ENCODE results near the gene DCAF11.

DCAF11 gene

DNA sequence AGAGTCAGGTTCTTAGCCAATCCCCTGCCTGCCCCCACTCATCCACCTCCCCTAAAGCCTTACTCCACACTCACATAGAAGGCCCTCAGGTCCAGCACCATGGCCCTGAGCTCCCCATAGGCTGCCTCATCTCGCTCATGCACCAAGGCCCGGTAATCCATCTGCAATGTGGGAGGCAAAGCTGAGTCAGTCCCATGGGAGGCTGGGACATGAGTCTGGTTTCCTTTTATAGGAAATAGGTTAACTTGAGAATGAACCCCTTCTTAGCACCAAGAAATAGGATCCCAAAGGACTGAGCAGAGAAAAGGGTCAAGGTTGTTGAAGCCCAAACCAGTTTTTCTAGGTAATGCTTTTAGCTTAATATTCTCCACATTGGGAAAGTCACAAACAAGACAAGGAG, 28.9 kb downstream of the DCAF11 start:
- DNase-seq = no peak

DNA sequence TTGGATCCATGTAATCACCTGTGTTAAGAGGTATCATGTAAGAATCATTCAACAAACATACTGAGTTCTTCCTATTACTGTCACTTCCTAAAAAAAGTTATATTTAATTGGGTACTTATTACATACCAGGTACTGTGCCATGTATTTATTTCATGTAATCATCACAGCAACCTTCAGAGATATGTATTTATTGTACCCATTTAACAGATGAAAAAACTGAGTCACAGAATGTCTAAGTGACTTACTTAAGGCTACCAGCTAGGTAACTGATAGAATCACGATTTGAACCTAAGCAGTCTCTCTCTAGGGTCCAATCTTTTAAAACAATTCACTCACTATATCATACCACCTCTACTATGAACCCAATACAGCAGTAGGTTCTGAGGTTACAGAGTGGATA, 29.9 kb downstream of the DCAF11 start:
- no peak for DNase-seq

DNA sequence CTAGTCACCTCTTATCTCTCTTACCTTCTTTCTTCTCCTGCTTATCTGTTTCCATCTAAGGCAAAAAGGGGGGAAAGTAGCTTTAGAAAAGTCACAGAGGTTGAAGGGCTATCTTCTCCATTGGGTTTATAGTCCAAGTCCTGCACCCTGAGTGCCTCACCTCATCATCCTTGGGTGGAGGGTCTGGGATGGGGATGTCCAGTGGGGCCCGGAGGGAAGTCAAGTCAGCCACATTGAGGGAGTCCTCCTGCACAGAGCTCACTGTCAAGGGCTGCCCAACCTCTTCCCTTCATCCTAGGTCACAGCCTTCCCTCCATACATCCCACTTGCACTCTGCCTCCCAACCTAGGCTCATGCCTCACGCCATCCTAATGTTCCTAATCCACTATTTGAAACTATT, 30.6 kb downstream of the DCAF11 start:
- no peak for DNase-seq

DNA sequence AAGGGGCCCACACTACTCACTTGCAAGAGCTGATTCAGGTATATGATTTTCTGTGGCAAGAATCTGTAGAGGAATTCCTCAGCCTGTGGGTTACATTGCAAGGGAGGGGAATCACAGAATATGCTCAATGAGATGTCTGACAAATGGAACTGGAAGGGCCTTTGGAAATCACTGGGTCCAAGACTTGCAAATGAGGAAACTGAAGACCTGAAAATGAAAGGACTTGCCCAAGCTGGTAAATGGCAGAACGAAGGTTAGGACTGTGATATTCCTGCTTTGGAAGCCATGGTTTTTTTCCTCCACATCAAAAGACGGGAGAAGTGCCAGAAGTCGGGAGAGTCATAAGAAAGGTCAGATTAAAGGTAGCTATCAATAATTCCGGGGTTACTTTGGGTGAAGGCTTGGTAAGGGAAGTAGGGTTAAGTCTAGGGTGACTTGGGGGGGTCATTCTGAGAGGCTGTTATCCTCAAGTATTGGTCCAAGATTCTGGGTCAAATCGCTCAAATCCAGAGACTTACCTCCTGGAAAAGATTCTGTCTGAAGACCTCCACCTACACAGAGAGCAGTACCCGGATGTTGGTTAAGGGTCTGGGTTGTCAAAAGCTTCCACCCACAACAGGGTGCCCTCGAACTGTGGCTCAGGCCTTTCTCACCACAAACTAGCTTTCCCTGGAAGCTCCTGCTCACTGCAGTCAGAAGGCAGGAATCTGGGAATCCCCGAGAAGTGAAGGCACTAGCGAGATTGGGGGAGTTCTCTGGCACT, 31.3 kb downstream of the DCAF11 start:
- DNase-seq = no peak

DNA sequence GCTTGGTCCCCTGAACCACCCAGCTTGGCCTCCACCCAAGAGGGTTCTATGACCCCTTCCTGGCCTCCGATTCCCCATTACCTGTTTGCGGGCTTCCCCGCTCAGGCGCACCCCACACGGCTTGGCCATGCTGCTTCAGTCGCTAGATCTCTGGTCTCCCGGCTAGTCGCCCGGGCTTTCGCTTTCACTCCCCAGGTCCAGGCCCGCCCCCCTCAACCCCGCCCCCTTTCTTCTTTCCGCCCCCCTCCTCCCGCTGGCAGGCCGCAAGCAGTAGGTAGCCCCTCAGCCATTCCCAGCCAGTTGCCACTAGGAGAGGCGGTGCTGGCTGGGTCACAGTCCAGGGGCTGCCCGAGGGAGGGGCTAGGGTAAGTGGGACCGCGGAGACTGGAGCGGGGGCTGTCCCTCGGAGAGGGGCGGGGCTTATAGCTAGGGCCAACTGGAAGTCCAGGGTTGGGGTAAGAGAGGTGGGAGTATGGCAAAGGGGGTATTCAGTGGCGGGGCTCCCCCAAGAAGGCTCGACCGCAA, 31.9 kb downstream of the DCAF11 start, which contains the start of gene PSME2:
Gene PSME2 (minus strand): TSS at position 158 of the 525 bp plus-strand sequence. CDS start 29 bp downstream, at position 129.
- DNase-seq = peak; percentile 99

DNA sequence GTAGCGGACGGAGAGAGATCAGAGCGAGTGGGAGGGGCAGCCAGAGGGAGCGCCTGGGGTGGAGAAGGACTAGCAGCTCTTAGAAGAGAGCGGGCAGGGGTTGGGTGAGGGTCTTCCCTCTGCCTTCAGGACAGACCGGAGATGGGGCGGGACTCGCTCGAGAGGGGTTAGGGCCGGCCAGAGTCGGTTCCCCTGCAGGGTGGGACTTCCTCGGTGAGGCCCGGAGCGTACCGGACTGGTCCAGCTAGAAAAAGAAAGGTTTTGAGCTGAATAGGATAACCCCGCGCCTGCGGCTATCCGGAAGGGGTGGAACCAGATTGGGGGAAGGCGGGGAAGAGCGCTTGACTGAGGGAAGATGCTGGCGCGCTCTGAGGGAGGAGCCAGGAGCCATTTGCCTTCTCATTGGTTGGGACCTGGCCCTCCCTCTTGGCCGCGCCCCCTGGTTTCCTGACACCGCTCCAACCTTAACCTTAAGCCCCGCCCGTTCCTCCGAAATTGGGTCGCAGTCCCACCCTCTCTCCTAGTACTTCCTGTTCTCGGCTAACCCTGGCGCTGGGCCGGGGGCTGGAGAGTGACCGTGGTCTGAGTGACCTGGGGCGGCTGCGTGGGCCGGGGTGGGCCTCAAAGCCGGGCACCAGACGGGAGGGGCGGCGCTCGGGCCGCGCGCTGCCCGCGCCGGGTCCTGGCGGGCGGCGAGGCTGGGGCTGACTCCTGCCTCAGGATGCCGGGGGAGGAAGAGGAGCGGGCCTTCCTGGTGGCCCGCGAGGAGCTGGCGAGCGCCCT, 32.6 kb downstream of the DCAF11 start, which contains the start of gene RNF31:
Gene RNF31 (plus strand): TSS at position 521 of the 783 bp plus-strand sequence. CDS start 201 bp downstream, at position 722.
- DNase-seq = peak; percentile 98

DNA sequence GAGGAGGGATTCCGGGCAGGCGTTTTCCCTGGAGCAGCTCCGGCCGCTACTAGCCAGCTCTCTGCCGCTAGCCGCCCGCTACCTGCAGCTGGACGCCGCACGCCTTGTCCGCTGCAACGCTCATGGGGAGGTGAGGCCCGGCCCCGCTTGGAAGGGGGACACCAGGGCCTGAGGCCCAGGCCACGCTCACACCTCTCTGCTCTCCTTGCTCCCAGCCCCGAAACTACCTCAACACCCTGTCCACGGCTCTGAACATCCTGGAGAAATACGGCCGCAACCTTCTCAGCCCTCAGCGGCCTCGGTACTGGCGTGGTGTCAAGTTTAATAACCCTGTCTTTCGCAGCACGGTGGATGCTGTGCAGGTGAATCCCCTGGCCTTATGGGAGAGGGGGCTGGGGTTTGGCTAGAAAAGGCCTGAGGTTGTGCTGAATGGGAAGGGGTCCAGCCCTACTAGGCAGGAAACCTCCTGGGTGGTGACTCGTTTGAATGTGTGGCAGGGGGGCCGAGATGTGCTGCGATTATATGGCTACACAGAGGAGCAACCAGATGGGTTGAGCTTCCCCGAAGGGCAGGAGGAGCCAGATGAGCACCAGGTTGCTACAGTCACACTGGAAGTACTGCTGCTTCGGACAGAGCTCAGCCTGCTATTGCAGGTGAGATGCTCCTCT, 33.3 kb downstream of the DCAF11 start:
- no peak for DNase-seq

DNA sequence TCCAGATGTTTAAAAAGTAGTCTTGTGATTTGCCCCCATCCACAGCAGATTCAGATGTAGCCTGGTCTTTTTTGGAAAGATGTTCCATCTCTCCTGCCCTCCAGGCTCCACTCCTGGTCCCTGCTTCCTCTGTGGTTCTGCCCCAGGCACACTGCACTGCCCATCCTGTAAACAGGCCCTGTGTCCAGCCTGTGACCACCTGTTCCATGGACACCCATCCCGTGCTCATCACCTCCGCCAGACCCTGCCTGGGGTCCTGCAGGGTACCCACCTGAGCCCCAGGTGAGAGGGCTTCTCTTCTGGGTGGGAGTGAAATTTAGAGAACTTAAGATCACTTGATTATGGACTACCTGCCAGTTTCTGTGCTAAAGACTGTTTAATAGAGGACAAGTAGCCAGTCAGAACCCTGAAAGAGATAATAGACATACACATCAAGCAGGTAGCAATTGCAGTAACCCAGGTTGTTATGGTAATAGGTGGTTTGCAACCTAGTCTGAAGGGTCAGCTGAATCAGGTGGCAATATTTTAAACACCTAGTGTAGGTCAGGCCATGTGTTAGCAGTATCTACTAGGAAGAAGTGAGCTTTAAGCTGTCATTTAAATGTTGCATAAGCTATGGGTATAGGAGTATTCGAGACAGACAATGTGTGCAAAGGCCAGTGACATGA, 34.9 kb downstream of the DCAF11 start:
- DNase-seq = no peak

DNA sequence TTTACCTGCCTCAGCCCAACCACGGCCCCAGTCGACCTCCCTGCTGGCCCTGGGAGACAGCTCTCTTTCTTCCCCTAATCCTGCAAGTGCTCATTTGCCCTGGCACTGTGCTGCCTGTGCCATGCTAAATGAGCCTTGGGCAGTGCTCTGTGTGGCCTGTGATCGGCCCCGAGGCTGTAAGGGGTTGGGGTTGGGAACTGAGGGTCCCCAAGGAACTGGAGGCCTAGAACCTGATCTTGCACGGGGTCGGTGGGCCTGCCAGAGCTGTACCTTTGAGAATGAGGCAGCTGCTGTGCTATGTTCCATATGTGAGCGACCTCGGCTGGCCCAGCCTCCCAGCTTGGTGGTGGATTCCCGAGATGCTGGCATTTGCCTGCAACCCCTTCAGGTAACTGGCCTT, 35.5 kb downstream of the DCAF11 start:
- DNase-seq = no peak

DNA sequence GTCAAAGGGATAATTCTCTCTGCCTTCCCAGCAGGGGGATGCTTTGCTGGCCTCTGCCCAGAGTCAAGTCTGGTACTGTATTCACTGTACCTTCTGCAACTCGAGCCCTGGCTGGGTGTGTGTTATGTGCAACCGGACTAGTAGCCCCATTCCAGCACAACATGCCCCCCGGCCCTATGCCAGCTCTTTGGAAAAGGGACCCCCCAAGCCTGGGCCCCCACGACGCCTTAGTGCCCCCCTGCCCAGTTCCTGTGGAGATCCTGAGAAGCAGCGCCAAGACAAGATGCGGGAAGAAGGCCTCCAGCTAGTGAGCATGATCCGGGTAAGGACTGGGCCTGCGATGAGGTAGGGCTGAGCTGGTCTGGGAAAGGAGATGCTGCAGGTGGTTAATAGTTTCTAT, 36.0 kb downstream of the DCAF11 start:
- no peak for DNase-seq

DNA sequence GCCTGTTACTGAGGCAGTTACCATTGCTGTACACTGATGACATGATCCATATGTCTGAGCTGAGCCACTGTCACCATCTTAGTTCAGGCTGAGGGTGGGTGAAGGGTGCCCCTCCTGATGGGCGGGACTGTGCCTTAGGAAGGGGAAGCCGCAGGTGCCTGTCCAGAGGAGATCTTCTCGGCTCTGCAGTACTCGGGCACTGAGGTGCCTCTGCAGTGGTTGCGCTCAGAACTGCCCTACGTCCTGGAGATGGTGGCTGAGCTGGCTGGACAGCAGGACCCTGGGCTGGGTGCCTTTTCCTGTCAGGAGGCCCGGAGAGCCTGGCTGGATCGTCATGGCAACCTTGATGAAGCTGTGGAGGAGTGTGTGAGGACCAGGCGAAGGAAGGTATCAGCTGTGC, 36.4 kb downstream of the DCAF11 start:
- no peak for DNase-seq

DNA sequence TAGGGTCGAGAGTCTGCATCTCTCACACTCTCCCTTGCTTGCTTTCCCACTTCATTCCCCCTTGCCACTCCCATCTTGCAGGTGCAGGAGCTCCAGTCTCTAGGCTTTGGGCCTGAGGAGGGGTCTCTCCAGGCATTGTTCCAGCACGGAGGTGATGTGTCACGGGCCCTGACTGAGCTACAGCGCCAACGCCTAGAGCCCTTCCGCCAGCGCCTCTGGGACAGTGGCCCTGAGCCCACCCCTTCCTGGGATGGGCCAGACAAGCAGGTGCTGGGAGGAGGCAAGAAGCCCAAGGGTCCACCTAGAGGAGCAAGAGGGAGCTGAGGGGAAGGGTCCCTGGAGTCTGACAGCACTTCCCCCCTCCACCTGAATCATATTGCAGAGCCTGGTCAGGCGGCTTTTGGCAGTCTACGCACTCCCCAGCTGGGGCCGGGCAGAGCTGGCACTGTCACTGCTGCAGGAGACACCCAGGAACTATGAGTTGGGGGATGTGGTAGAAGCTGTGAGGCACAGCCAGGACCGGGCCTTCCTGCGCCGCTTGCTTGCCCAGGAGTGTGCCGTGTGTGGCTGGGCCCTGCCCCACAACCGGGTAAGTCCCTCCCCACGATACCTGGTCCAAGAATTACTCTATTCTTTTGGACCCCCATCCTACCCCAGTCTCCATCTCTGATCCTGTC, 37.0 kb downstream of the DCAF11 start:
- no peak for DNase-seq

DNA sequence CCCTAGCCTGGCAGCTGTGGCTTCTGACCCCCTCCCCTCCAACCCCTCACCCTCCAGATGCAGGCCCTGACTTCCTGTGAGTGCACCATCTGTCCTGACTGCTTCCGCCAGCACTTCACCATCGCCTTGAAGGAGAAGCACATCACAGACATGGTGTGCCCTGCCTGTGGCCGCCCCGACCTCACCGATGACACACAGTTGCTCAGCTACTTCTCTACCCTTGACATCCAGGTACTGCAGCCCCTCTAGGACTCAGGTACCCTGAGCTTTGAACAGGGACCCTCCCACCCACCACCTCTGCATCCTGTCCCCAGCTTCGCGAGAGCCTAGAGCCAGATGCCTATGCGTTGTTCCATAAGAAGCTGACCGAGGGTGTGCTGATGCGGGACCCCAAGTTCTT, 40.5 kb downstream of the DCAF11 start:
- no peak for DNase-seq

DNA sequence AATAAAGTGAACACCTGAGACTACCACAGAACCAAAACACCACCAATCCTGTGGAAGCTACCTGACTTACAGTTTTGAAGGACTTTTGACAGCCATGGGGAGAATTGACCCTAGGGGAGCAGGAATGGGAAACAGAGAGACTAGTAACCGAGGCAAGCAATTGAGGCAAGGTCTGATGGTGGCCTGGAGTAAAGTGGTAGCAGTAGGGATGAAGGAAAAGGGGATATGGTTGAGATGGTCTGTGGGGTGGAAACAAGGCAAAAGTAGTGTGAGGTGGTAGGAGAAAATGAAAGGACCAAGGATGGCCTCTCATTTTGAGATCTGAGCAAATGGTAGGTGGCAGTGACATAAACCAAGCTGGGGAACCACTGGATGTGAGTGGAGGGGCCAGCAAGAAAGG, 42.3 kb downstream of the DCAF11 start:
- DNase-seq = no peak

DNA sequence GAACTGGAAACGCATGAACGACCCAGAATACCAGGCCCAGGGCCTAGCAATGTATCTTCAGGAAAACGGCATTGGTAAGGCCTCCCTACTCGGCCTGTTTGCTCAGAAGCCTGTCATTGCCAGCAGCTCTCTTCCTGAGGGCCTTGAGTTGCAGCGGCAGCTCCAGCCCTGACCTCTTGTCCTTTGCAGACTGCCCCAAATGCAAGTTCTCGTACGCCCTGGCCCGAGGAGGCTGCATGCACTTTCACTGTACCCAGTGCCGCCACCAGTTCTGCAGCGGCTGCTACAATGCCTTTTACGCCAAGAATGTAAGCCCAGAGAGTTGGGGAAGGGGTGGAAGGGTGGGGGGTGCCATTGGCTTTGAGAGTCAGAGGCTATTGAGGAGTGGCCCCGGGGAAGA, 42.8 kb downstream of the DCAF11 start:
- no peak for DNase-seq

DNA sequence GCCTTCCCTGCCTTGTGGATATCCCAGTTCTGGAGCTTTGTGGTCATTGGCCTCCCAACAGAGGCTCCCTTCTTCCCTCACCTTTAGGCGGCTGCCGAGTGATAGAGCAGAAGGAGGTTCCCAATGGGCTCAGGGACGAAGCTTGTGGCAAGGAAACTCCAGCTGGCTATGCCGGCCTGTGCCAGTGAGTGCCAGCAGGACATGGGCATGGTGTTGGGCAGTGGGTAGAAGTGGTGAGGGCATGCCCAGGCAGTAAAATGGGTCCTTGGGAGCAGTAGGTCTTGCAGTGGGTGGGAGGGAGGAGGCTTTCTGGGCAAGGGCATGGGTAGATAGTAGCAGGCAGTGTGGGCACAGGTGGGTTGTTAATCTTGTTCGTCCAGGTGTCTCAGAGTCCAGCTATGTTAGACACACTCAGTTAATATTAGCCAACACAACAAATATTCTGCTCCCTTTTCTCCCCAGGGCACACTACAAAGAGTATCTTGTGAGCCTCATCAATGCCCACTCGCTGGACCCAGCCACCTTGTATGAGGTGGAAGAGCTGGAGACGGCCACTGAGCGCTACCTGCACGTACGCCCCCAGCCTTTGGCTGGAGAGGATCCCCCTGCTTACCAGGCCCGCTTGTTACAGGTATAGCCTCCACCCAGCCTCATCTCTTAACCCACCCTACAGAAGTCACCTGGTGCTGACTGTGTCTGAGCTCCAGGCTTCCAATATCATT, 45.4 kb downstream of the DCAF11 start:
- DNase-seq = no peak

DNA sequence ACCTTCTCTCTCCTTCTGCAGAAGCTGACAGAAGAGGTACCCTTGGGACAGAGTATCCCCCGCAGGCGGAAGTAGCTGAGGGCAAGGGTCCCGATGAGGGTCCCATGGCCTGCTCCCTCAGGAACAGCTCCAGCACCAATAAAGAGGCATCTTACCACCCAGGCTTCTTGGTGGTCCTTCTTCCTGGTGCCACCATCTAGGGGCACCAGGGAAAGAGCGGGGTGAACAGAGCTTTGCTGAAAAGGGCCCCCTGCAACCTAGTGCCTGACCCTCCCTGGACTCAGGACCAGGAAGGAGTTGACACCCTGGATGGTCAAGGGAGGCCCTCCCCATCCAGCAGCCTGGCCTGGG, 45.9 kb downstream of the DCAF11 start:
- no peak for DNase-seq

DNA sequence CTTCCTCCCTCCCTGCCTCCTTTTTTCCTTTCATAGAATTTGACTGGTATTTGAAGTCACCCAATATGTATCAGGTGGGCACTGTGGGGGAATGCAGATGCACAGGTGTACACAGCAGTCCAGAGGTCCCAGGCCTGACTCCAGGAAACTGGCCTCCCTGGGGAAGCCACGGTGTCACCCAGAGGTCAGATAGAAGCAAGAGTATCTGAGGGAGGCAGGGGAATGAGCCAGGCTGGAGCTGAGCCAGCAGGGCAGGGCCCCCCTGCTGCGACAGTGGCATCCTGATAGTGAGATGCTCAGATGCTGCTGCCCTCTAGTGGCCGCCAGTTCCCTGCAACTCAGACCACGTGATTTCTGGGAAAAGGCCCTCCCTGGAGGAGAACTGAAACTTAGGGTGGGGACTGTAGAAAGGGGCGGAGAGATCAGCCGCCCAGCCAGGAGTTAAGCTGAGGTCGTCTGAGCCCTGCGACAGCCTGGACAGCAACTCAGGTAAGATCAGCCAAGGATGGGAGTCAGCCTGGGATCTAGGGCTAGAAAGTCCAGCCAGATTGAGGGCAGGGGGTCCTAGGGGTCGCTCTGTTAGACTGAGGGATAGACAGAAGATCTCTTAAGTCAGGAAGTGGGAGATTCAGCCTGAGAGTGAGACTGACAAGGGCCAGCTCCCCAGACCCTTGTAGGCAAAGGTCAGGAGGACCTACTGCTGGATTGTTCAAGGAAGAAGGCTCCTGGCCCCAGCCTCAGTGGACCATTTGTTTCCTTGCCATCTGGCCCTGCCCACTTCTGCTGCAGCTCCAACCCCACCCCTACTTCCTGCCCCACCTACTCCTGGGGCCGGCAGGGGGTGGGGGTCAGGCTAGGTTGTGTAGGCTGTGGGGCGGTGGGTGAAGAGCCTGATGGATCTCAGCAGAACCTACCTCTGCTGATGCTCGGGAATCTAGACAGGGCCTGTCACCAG, 46.5 kb downstream of the DCAF11 start, which contains the start of gene IRF9:
Gene IRF9 (plus strand): TSS at position 416 of the 955 bp plus-strand sequence. CDS start 880 bp downstream, outside the sequence.
- DNase-seq = peak; percentile 97

DNA sequence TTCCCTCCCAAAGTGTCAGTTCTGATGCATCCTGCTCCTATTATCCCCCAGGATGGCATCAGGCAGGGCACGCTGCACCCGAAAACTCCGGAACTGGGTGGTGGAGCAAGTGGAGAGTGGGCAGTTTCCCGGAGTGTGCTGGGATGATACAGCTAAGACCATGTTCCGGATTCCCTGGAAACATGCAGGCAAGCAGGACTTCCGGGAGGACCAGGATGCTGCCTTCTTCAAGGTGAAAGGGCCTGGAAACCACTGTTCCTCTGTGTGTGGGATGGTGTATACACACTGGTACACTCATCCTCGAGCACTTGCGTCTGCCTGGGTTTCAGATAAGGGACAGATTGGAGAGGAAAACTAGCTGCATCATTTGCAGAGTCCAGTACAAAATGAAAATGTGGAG, 47.5 kb downstream of the DCAF11 start:
- no peak for DNase-seq

DNA sequence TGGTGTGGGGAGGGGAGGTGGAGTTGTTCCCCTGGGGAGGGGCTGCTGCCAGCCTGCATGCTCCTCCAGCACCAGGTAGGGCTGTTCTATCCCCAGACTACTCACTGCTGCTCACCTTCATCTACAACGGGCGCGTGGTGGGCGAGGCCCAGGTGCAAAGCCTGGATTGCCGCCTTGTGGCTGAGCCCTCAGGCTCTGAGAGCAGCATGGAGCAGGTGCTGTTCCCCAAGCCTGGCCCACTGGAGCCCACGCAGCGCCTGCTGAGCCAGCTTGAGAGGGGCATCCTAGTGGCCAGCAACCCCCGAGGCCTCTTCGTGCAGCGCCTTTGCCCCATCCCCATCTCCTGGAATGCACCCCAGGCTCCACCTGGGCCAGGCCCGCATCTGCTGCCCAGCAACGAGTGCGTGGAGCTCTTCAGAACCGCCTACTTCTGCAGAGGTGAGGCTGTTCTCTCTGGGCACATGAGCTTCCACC, 50.0 kb downstream of the DCAF11 start:
- DNase-seq = no peak
